EH (cell line): ENCODE measurements around the gene DNAJC11.
"Not testable (repeated sequence)": the region's sequence is repeated elsewhere in the genome, so short reads cannot be mapped to it uniquely, and the experiment has no call there.

ENCODE experiments used
- DNase-seq: peaks from one replicate; pipeline ENCODE4 v3.0.0-alpha.2; 2015; ENCODE audit warnings: low read depth

Gene DNAJC11, protein sequence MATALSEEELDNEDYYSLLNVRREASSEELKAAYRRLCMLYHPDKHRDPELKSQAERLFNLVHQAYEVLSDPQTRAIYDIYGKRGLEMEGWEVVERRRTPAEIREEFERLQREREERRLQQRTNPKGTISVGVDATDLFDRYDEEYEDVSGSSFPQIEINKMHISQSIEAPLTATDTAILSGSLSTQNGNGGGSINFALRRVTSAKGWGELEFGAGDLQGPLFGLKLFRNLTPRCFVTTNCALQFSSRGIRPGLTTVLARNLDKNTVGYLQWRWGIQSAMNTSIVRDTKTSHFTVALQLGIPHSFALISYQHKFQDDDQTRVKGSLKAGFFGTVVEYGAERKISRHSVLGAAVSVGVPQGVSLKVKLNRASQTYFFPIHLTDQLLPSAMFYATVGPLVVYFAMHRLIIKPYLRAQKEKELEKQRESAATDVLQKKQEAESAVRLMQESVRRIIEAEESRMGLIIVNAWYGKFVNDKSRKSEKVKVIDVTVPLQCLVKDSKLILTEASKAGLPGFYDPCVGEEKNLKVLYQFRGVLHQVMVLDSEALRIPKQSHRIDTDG

GRCh38 chr1:6701437-6702153, at the start of gene DNAJC11:
Gene DNAJC11 (minus strand): TSS chr1:6701816. CDS start chr1:6701800, 16 bp downstream.
- DNase-seq: peak; percentile 88

DNA sequence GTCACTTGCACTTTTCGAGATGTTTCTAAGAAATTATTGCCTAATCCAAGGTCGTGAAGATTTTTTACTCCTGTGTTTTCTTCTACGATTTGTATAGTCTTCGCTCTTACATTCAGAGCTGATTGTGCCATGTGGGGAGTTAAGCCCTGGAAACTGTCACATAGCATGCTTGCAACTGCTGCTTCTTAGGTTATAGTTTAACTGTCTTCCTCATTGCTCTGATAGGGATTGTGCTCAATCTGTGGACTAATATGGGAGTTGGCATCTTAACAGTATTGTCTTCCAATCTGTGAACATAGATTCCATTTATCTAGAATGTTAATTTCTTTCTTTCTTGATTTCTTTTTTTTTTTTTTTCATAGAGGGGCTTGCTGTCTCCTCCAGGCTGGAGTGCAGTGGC, 48.9 kb upstream of the DNAJC11 start:
- no peak for DNase-seq

GRCh38 chr1:6747674-6748073, 46.1 kb upstream of the DNAJC11 start:
- no peak for DNase-seq

- DNase-seq: no peak
These were observed 43.5 kb upstream of the DNAJC11 start for GRCh38 chr1:6745073-6745472.

GRCh38 chr1:6743189-6744101, 41.8 kb upstream of the DNAJC11 start:
- peak; percentile 91 for DNase-seq

- not testable (repeated sequence) for DNase-seq
These were observed 41.1 kb upstream of the DNAJC11 start for GRCh38 chr1:6742676-6743188.

DNA sequence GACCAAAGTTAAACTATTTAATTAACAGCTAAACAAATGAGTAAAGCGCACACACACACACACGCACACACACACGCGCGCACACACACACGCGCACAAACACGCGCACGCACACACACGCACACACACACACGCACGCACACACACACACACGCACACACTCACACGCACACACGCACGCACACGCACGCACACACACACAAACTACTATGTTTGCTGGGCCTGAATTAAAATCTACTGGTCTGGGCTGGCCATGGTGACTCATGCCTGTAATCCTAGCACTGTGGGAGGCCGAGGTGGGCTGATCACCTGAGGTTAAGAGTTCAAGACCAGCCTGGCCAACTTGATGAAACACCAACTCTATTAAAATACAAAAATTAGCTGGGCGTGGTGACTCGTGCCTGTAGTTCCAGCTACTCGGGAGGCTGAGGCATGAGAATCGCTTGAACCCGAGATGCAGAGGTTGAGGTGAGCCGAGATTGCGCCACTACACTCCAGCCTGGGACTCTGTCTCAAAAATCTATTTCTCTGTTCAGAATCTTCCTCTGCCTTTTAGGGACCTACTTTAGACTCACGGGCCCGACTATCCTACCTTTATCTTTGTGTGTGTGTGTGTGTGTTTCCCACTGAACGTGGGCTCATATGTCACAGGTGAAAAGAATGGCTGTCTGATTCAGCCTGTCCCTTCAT, 37.5 kb upstream of the DNAJC11 start:
- no peak for DNase-seq

DNA sequence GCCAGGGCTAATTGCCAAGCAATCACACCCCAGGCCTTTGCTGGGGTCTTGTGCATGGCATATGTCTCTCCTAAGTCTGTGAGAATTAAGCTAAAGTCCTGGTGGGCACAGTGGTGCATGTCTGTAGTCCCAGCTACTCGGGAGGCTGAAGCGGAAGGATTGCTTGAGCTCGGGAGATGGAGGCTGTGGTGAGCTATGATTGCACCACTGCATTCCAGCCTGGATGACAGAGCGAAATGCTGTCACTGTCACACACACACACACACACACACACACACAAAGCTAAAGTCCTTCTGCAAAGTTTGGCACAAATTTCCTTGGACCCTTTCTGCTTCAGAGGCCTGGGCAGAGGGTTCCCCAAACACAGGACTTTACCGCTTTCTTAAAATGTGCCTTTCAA, 31.3 kb upstream of the DNAJC11 start:
- peak; percentile 30 for DNase-seq

- DNase-seq: no peak
These were observed 30.3 kb upstream of the DNAJC11 start for GRCh38 chr1:6731905-6732304.

GRCh38 chr1:6730880-6731279, 29.3 kb upstream of the DNAJC11 start:
- no peak for DNase-seq

DNA sequence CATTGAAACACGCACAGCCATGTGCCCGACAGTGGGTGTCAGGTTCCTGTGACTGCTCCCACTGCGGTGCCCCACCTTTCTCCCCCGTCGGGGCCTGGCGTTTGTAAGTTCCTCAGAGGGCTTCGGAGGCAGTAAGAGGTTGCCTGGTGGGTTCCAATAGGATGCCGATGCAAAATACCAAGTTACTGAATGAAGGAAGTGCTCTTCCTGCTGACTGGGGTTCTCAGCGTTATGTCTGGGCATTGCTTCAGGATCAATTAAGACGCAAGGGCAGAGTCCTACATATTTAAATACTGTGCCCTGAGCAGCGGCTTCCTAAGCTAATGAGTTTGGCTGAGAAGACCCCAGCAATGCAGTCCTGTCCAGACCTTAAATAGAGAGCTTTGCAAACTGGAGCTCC, 28.9 kb upstream of the DNAJC11 start:
- DNase-seq: no peak

GRCh38 chr1:6727535-6727934, 25.9 kb upstream of the DNAJC11 start:
- DNase-seq: peak; percentile 62

DNA sequence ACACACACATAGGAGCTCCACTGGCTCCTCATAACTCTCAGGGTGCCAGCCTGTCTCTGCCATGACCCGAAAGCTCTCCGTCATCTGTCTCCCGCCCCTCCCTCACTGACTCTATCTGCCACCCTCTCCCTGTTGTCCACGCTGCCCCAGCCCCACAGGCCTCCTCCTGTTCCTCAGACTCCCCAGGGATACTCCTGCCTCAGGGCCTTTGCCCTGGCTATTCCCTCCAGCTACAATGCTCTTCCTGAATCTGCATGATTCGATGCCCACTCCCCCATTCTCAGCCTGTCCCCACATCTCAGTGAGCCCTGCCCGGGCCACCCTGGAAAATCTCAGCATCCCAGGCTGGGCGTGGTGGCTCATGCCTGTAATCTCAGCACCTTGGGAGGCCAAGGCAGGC, 24.6 kb upstream of the DNAJC11 start:
- no peak for DNase-seq

DNA sequence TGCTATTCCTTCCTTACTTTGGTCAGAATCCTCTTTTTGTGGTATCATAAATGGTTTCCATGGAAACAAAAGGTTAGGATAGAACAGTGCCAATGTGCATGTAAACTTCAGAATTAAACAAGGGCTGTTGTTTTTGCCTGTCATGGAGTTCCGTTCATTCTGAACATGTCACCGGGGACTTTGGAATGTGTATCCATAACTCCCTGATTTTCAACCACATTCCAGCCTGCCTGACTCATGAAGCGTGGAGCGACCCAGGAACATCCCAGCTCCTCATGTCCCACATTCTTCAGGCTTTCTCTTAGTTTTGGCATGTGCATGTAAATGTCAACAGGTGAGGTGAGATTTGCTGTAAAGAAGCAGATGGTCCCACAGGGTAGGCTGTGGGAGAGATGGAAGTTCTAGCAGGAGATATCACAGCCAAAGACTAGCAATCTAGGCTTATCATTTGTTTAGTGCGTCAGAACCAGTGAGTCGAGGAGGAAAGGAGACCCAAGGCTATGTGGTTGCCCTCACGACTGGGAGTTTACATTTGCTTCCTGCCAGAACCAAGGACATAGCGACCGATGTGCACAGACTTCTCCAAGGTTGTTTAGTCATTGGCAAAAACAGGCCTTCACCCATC, 23.0 kb upstream of the DNAJC11 start:
- DNase-seq: peak; percentile 94

GRCh38 chr1:6723621-6724428, 22.2 kb upstream of the DNAJC11 start:
- no peak for DNase-seq

GRCh38 chr1:6711174-6711573, 9.6 kb upstream of the DNAJC11 start:
- DNase-seq: no peak

DNA sequence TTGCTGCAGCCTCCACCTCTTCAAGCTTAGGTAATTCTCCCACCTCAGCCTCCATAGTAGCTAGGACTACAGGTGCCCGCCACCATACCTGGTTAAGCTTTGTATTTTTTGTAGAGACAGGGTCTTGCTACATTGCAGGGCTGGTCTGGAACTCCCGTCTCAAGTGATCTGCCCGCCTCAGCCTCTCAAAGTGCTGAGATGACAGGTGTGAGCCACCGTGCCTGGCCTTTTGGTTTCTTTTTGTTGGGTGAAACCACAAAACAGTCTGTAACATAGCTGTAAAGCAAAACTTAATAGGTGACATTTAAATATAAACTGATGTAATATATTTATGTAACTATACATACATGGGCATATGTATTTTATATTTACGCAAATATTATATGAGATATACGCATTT, 3.1 kb upstream of the DNAJC11 start:
- DNase-seq: no peak

DNA sequence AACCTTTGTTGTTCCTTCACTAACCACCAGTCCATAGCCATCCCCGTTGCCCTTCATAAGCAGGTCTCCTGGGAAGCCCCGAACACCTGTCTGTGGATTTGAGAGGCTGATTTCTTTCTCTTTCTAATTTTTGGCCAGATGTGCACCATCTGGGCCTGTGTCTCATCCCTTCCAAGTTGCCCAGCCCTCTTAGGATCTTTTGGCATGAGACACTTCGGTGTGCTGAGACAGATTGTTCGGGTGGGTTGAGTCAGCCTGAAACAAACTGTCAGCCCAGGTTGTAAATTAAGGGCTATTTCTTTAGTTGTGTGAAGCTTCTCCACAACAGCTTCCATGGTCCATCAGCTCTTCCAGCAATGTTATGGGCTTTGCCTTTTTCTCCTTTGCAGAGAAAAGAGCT, 1.4 kb upstream of the DNAJC11 start:
- no peak for DNase-seq

- peak; percentile 8 for DNase-seq
These were observed 671 bp downstream of the DNAJC11 start for GRCh38 chr1:6700853-6701436.
